Neuron (in vitro differentiated cells): ENCODE measurements around the gene HK1.

Source experiments
- H2AFZ ChIP-seq: one replicate; pipeline ENCODE4 v1.6.1; 2013; ENCODE audit warnings: low read depth, mild to moderate bottlenecking, inconsistent platforms, low read length, moderate library complexity
- H3K27me3 ChIP-seq: one replicate; pipeline ENCODE4 v1.6.1; 2013; ENCODE audit warnings: low read length; ENCODE audit not compliant: insufficient read depth
- H3K36me3 ChIP-seq: one replicate; pipeline ENCODE4 v1.6.1; 2013; ENCODE audit warnings: low read length; ENCODE audit not compliant: insufficient read depth
- H3K4me1 ChIP-seq: one replicate; pipeline ENCODE4 v1.6.1; 2013; ENCODE audit warnings: low read length; ENCODE audit not compliant: insufficient read depth
- H3K4me3 ChIP-seq: 2 replicates; pipeline ENCODE4 v1.5.1; 2013; ENCODE audit warnings: mild to moderate bottlenecking, low read length, moderate library complexity
- H3K9me3 ChIP-seq: one replicate; pipeline ENCODE4 v1.6.1; 2013; ENCODE audit warnings: low read length

The HK1 gene

DNA sequence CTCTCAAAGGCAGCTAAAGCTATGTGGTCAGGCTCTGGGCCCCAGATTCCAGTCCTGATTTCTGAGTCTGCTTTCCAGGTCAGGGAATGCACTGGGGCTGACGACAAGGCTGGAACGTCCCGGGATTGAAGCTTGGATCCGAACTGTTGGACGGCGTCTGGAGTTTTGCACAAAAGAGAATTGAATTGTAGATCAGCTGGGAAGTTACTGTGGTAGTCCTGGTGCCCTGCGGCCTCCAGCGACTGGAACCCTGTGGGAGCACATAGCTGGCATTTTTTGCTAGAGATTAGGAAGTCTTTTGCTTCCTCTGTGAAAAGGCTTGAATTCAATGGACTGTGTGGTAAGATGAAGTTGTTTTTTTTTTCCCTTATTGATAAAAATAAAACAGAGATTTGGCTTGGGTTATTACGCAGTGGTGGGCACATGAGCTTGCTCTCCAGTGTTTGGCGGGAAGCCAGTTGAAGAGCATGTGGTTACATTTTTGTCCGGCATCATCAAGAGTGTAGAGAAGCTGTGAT, at the start of gene HK1:
Gene HK1 (plus strand): TSS at position 51 of the 518 bp plus-strand sequence.
- H3K36me3 ChIP-seq: no peaks in the 10 kb centered on the region
- peaks cover 24% of the 10 kb centered on the region for H3K27me3 ChIP-seq
- H3K4me3 ChIP-seq: no peak within 1 kb of the TSS
- H3K4me1 ChIP-seq: peaks cover 4% of the 10 kb centered on the region
- peaks cover 5% of the 10 kb centered on the region for H3K9me3 ChIP-seq
- H2AFZ ChIP-seq: no peak within 1 kb of the TSS

DNA sequence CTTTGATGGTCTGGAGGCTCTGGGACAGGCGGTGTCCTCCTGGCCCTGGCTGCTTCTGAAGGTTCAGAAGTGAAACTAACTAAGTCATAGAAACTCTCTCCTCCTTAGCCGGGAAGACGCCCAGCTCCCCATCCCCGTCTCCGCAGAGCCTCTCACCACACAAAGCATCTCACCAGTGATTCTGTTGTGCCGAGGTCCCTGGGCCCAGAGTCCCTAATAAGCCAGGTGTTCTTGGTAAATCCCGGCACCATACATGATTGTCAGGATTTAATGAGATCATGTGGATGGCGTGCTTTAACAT, 48.7 kb upstream of the HK1 start:
- no peaks in the 10 kb centered on the region for H3K9me3 ChIP-seq
- no peaks in the 10 kb centered on the region for H3K36me3 ChIP-seq
- peaks cover 8% of the 10 kb centered on the region for H3K4me1 ChIP-seq
- no peak overlapping the region for H2AFZ ChIP-seq
- no peak overlapping the region for H3K4me3 ChIP-seq
- peaks cover 15% of the 10 kb centered on the region for H3K27me3 ChIP-seq

DNA sequence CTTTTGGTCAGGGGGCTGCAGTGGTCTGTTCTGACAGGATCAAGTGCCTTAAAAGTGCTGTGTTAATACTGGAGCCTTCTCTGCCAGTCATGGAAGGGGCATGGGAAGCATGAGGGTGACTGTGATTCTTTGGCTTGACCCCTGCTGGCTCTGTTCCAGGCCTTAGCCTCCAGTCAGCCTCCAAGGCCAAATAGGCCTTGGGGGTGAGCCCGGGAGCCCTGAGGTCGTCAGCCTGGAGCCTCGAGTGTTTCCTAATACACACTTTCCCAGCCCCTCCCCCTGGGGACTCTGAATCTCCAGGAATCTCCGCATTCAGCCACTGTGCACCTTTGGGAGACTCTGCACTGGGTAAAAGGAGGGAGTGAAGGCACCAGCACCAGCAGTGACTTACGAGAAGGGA, 48.2 kb upstream of the HK1 start:
- H3K4me1 ChIP-seq: peaks cover 8% of the 10 kb centered on the region
- H3K36me3 ChIP-seq: no peaks in the 10 kb centered on the region
- H2AFZ ChIP-seq: no peak overlapping the region
- H3K4me3 ChIP-seq: no peak overlapping the region
- H3K9me3 ChIP-seq: no peaks in the 10 kb centered on the region
- H3K27me3 ChIP-seq: peaks cover 15% of the 10 kb centered on the region

DNA sequence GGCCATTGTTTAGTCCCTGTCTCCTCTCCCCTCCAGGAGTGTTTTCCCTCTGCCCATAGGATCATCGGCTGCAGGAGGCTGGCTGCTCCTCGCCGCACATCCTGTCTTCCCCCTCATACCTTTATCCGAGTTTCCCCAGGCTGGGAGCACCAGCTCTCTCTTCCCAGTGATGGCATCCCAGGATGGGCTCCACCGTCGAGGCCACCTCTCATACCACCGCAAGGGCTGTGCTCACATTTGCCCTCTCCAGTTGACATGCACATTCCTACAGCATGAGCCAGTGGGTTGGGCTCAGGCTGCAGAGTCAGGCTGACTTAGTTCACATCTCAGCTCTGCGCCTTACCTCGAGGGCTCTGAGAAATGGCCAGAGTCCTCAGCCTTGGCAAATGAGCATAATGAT, 46.0 kb upstream of the HK1 start:
- no peak overlapping the region for H3K4me3 ChIP-seq
- peaks cover 8% of the 10 kb centered on the region for H3K4me1 ChIP-seq
- H3K36me3 ChIP-seq: no peaks in the 10 kb centered on the region
- no peaks in the 10 kb centered on the region for H3K9me3 ChIP-seq
- peaks cover 8% of the 10 kb centered on the region for H3K27me3 ChIP-seq
- no peak overlapping the region for H2AFZ ChIP-seq

DNA sequence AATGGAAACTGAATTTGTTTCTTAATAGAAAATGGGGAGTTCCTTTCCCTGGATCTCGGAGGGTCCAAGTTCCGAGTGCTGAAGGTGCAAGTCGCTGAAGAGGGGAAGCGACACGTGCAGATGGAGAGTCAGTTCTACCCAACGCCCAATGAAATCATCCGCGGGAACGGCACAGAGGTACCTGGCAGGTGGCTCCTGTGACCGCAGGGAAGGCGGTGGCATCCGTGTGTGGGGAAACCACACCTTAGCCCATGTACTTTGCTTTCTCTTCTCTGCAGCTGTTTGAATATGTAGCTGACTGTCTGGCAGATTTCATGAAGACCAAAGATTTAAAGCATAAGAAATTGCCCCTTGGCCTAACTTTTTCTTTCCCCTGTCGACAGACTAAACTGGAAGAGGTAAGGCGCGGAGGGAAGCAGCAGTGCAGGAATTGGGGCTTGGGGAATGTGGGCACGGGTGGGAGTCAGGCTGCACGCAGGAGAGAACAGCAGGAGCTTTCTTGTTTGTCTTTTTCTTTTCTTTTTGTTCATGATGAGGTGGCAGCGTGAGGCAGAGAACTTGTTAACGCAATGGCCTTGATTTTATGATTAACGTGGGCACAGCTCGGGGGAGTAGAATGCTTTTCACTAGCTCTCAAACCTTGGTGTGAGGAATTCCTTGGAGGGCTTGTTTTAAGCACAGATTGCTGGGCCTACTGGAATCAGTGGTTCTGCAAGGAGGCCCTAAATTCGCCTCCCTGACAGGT, 45.4 kb upstream of the HK1 start:
- Histone ChIP-seq H3K36me3 (no peaks in the 10 kb centered on the region), H3K4me1 (peaks cover 10% of the 10 kb centered on the region), H2AFZ (peak overlapping the region; percentile 3), H3K9me3 (no peaks in the 10 kb centered on the region), H3K4me3 (no peak overlapping the region), H3K27me3 (peaks cover 8% of the 10 kb centered on the region)

DNA sequence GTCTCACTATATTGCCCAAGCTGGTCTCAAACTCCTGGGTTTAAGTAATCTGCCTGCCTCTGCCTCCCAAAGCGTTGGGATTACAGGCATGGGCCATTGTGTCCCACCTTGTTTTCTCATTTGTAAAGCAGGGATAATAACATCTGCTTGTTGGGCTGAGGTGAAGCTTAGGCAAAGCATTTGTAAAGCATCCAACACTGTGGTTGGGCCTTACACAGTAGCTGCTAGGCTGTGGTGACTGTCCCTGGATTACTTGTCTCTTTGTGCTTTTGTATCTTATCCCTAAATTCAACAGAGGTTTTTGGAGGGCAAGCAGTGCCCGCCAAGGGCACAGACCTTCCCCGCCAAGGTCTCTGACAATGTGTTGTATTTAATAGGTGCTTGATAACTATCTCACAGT, 43.8 kb upstream of the HK1 start:
- H3K36me3 ChIP-seq: no peaks in the 10 kb centered on the region
- no peaks in the 10 kb centered on the region for H3K9me3 ChIP-seq
- H3K4me3 ChIP-seq: no peak overlapping the region
- H3K4me1 ChIP-seq: peaks cover 10% of the 10 kb centered on the region
- peaks cover 13% of the 10 kb centered on the region for H3K27me3 ChIP-seq
- H2AFZ ChIP-seq: no peak overlapping the region

DNA sequence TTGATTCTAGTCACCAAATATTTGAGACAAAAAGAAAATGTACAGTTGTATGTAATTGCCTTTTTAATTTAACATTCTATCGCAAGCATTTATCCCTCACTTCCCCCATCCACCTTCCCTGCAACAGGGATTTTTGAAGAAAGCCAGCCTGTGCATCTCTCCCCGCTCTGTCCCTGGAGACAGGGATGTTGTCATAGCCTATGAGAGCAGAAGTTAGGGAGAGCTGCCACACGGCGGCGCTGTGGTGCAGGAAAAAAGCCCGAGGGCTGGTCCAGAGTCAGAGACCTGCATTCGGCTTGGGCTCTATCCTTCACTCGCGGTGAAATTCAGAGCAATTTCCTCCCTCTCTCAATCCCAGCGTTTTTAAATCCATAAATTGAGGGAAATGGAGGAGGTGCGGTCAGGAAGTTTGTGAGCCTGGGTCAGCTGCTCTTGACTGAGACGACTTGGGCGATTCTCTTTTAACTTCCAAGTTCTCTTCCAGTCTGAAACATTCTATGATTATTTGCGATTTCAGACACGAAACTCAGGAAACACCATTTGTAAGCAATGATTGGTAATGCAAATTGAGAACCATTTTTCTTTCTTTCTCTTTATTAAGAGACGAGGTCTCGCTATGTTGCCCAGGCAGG, 40.7 kb upstream of the HK1 start:
- Histone ChIP-seq H2AFZ (no peak overlapping the region), H3K9me3 (no peaks in the 10 kb centered on the region), H3K4me3 (no peak overlapping the region), H3K27me3 (peaks cover 9% of the 10 kb centered on the region), H3K4me1 (peaks cover 13% of the 10 kb centered on the region), H3K36me3 (no peaks in the 10 kb centered on the region)

DNA sequence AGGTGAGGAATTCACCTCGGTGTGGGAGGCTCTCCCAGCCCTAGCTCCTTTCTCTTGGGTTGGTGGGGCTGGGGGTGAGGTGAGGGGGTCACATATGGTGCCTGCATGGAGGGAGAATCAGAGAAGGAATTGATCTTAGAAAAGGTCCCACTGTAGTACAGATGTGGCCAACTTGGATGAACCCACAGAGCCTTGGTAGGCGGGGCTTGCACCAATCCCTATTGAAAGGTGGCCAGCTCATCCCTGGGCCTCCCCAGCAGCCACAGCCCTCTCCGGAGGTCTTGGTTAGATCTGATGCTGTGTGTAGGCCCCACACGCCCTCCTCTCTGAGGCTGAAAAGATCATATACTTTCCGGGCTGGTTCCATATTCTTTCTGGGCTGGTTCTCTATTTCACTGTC, 39.2 kb upstream of the HK1 start:
- Histone ChIP-seq H3K27me3 (peaks cover 9% of the 10 kb centered on the region), H3K4me1 (peaks cover 13% of the 10 kb centered on the region), H3K9me3 (no peaks in the 10 kb centered on the region), H3K36me3 (no peaks in the 10 kb centered on the region), H3K4me3 (no peak overlapping the region), H2AFZ (no peak overlapping the region)

DNA sequence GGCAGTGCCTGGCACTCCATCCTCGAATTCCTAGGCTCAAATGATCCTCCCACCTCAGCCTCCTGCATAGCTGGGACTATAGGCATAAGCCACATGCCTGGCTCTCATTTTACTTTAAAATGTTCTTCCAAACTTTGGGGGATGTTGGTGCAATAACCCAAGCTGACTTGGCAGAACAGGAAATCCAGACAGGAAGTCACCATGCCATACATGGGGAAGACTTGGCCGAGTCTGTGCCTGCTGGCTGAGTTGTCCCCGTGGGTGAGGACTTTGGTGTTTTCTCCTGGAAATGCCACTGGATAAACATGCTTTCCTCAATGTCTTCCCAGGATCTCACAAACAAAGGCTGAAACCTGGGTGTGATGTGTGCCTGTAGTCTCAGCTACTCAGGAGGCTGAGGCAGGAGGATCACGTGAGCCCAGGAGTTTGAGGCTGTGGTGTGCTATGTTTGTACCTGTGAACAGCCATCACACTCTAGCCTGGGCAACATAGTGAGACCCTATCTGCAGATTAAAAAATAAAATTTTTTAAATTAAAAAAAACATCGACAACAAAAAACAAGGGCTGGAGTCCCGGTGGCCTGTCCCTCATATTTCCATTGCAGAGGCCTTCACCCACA, 38.4 kb upstream of the HK1 start:
- Histone ChIP-seq H2AFZ (no peak overlapping the region), H3K27me3 (peaks cover 9% of the 10 kb centered on the region), H3K4me1 (peaks cover 13% of the 10 kb centered on the region), H3K9me3 (no peaks in the 10 kb centered on the region), H3K4me3 (no peak overlapping the region), H3K36me3 (no peaks in the 10 kb centered on the region)

DNA sequence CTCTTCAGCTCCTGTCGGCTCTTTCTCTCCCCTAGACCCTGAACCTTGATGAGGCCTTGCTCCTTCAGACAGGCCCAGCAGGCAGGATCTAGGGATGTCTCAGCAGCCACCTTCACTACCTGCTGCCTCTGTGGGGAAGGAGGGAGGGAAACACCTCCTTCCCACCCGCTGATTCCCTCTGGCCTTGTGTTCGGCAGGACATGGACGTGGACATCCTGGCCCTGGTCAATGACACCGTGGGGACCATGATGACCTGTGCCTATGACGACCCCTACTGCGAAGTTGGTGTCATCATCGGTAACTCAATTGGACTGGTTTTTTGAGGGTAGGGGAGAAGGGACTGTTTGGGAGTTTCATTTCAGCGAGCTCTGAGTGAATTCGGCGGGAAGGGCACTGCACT, 37.8 kb upstream of the HK1 start:
- Histone ChIP-seq H3K36me3 (no peaks in the 10 kb centered on the region), H3K4me1 (peaks cover 13% of the 10 kb centered on the region), H3K9me3 (no peaks in the 10 kb centered on the region), H2AFZ (no peak overlapping the region), H3K4me3 (no peak overlapping the region), H3K27me3 (peaks cover 9% of the 10 kb centered on the region)

DNA sequence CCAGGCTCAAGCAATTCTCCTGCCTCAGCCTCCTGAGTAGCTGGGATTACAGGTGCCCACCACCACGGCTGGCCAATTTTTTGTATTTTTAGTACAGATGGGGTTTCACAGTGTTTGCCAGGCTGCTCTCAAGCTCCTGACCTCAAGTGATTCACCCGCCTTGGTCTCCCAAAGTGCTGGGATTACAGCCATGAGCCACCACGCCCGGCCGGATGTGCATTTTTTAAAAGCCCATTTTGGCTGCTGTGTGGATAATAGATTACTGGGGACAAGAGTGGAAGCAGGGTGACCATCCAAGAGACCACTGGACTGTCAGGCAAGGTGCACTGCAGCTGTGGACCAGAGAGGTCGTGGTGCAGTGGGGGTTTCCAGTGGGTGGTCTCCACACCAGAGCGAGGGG, 36.7 kb upstream of the HK1 start:
- Histone ChIP-seq H3K36me3 (no peaks in the 10 kb centered on the region), H2AFZ (no peak overlapping the region), H3K4me1 (peaks cover 13% of the 10 kb centered on the region), H3K9me3 (no peaks in the 10 kb centered on the region), H3K4me3 (no peak overlapping the region), H3K27me3 (peaks cover 12% of the 10 kb centered on the region)

DNA sequence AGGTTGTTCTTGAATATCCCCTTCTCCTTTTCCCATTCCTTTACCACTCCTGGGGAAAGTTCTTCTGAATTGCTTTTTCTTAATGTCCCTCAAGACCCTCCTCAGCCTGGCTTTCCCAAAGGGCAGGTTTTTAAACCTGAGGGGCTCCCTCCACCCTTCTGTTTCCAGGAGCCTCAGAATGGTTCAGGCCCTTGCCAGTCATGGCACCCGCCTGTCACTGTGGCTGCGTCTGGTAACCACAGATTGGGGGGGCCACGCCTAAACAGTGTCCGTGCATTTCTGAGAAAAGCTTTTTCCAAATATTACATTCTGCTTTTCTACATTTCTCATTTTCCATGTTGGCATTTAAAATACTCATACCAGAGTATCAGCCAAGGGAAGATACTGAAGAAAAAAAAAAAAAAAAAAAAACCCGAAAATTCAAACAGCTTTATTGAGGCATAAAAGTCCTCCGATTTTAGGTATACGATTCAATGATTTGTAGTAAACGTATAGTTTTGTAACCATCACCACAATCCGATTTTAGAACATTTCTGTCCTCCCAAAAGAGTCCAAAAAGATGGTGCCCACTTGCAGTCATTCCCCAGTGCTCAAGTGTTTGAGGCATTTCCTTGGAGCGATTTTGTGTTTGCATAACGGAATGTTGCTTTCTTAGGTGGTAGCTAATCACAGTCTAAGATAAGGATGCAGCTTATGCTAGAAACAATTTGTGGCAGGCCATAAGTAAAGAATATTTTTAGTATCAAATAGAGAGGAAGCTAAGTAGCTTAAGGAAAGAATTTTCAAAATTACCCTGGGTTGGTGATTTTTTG, 36.0 kb upstream of the HK1 start:
- no peaks in the 10 kb centered on the region for H3K9me3 ChIP-seq
- peaks cover 13% of the 10 kb centered on the region for H3K4me1 ChIP-seq
- H3K4me3 ChIP-seq: no peak overlapping the region
- H3K27me3 ChIP-seq: peaks cover 15% of the 10 kb centered on the region
- no peaks in the 10 kb centered on the region for H3K36me3 ChIP-seq
- H2AFZ ChIP-seq: no peak overlapping the region

DNA sequence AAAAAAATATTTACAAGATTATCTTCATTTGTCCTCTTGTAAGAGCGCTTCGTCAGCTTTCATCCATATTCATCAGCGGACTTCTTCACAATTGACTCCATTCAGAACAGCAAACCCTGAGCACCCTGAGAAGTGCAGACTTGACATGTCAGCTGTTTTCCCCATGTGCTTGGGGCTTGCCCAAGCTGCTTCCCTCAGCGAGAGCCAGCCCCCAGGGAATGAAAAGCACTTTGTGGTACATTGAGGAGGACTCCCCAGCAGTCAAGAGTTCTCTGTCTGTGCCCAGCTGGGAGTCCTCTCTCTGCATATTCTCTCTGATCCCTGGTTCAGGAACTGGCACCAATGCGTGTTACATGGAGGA, 35.5 kb upstream of the HK1 start:
- no peak overlapping the region for H2AFZ ChIP-seq
- H3K27me3 ChIP-seq: peaks cover 15% of the 10 kb centered on the region
- H3K4me1 ChIP-seq: peaks cover 12% of the 10 kb centered on the region
- H3K9me3 ChIP-seq: no peaks in the 10 kb centered on the region
- H3K4me3 ChIP-seq: no peak overlapping the region
- no peaks in the 10 kb centered on the region for H3K36me3 ChIP-seq
